Measurements from ENCODE around the gene DCST2.

Gene DCST2

GRCh38 chr1:155006601-155007101, 26.9 kb downstream of the DCST2 start:
- Mint-ChIP-seq H3K9me3 (no peaks in the 10 kb centered on the region), H3K4me1 (peaks cover 48% of the 10 kb centered on the region)

GRCh38 chr1:155005076-155006011, 28.2 kb downstream of the DCST2 start:
- no peaks in the 10 kb centered on the region for H3K9me3 Mint-ChIP-seq
- H3K4me3 Mint-ChIP-seq = no peak overlapping the region
- peaks cover 42% of the 10 kb centered on the region for H3K4me1 Mint-ChIP-seq
- no peak for DNase-seq
- H3K27me3 Mint-ChIP-seq (ENCODE audit: low read depth, poor library complexity) = peaks cover 7% of the 10 kb centered on the region
- no peak overlapping the region for H3K27ac Mint-ChIP-seq
- no peaks in the 10 kb centered on the region for H3K36me3 Mint-ChIP-seq (ENCODE audit: low read depth)
- TF ChIP-seq CTCF (IDR thresholded peaks at IDR 0.05) = no peak

More at GRCh38 chr1:155006601-155007101, 26.9 kb downstream of the DCST2 start:
- no peak overlapping the region for H3K27ac Mint-ChIP-seq
- no peaks in the 10 kb centered on the region for H3K36me3 Mint-ChIP-seq (ENCODE audit: low read depth)
- DNase-seq = no peak
- H3K27me3 Mint-ChIP-seq (ENCODE audit: low read depth, poor library complexity) = peaks cover 7% of the 10 kb centered on the region
- H3K4me3 Mint-ChIP-seq = no peak overlapping the region
- no peak for TF ChIP-seq CTCF (IDR thresholded peaks at IDR 0.05)

GRCh38 chr1:155004352-155005075, 29.1 kb downstream of the DCST2 start:
- Mint-ChIP-seq H3K4me3 (peak overlapping the region; percentile 80), H3K9me3 (no peaks in the 10 kb centered on the region), H3K4me1 (peaks cover 42% of the 10 kb centered on the region), H3K27me3 (ENCODE audit: low read depth, poor library complexity) (peaks cover 3% of the 10 kb centered on the region), H3K27ac (no peak overlapping the region), H3K36me3 (ENCODE audit: low read depth) (no peaks in the 10 kb centered on the region)
- no peak for TF ChIP-seq CTCF (IDR thresholded peaks at IDR 0.05)
- no peak for DNase-seq

- no peak for TF ChIP-seq CTCF (IDR thresholded peaks at IDR 0.05)
These were observed 29.7 kb downstream of the DCST2 start for GRCh38 chr1:155003766-155004351.

GRCh38 chr1:155003227-155003765, 30.3 kb downstream of the DCST2 start:
- DNase-seq = peak; percentile 59

More at GRCh38 chr1:155003766-155004351, 29.7 kb downstream of the DCST2 start:
- DNase-seq = peak; percentile 48
- Mint-ChIP-seq H3K9me3 (no peaks in the 10 kb centered on the region), H3K27ac (no peak overlapping the region), H3K27me3 (ENCODE audit: low read depth, poor library complexity) (peaks cover 1% of the 10 kb centered on the region), H3K4me1 (peaks cover 39% of the 10 kb centered on the region), H3K36me3 (ENCODE audit: low read depth) (no peaks in the 10 kb centered on the region), H3K4me3 (peak overlapping the region; percentile 94)

More at GRCh38 chr1:155003227-155003765, 30.3 kb downstream of the DCST2 start:
- Mint-ChIP-seq H3K4me3 (peak overlapping the region; percentile 94), H3K9me3 (no peaks in the 10 kb centered on the region), H3K36me3 (ENCODE audit: low read depth) (no peaks in the 10 kb centered on the region), H3K27ac (peak overlapping the region; percentile 83), H3K27me3 (ENCODE audit: low read depth, poor library complexity) (no peaks in the 10 kb centered on the region), H3K4me1 (peaks cover 39% of the 10 kb centered on the region)
- no peak for TF ChIP-seq CTCF (IDR thresholded peaks at IDR 0.05)

All from nephron progenitor cell (in vitro differentiated cells).